Measurements from ENCODE around the gene SMPDL3A.
A peak's percentile ranks its signal among the peaks of the same experiment; 100 is the strongest.

The SMPDL3A gene

GRCh38 chr6:122808121-122808885 is 19.2 kb downstream of the SMPDL3A start:
- no peak for DNase-seq

GRCh38 chr6:122809001-122809400 is 19.9 kb downstream of the SMPDL3A start:
- no peak for DNase-seq

DNA sequence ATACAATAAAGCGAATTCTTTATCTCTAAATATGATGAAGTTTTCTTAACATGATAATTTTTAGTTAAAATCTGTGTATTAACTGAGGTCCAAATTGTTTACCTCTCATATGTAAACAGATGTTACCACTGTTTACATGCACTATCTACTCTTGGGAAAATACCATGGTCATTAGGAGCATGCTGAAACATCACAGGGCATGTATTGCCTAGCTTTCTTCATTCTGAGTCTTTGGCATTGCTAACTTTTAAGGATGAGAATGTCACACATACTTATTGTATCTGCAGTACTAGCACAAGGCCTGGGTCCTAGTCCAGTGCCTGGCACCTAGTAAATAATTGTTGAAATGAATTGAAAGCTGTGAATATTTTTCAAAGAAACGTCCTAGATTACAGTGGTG is 20.6 kb downstream of the SMPDL3A start:
- no peak for DNase-seq

GRCh38 chr6:122810189-122810588 is 21.1 kb downstream of the SMPDL3A start:
- DNase-seq: no peak

DNA sequence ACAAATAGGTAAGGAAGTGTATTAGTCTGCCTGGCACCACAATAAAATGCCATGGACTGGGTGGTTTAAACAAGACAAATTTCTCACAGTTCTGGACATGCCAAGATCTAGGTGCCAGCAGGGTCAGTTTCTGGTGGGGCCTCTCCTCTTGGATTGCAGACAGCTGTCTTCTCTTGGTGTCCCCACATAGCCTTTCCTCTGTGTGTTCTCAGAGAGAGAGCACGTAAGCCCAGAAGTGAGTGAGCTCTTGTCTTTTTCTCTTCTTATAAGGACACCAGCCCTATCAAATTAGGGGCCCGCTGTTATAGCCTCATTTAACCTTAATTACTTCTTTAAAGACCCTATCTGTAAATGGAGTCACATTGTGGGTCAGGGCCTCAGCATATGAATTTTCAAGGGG is 28.3 kb downstream of the SMPDL3A start:
- no peak for DNase-seq

DNA sequence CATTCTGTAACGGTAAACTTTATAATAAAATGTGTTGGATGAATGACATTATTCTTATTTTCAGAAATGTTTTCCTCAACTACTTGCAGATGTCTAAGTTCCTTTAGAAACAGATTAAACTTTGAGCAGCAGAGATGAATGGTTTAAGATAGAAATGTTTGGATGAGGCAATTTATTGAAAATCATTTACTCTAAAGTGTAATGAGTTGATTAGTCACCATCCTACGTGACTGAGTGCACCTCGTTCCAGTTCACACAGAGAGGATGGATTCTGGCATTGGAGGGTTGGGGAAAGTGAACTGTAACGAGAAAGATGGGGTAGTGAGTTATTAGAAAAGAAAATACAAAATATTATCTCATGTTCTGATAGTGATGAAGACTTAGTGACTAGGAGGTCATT is 28.7 kb downstream of the SMPDL3A start:
- no peak for DNase-seq

GRCh38 chr6:122818866-122819265 is 29.8 kb downstream of the SMPDL3A start:
- no peak for DNase-seq

DNA sequence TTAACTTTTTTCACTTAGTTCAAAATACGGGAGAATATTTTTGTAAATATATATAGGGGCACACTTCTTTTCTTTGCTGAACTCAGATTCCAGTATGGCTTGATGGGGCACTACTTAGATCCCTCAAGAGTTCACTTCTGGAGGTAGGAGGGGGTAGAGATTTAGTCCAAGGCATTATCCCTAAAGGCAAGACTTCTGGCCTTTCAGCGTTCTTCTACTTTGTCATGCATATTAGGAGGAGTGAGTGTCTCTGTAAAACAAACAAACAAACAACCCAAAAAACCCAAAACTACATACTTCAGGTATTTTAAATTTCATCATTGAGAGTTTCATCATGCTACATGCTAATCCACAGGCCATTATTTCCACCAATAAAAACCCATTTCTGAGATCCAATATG is 32.0 kb downstream of the SMPDL3A start:
- no peak for DNase-seq

DNA sequence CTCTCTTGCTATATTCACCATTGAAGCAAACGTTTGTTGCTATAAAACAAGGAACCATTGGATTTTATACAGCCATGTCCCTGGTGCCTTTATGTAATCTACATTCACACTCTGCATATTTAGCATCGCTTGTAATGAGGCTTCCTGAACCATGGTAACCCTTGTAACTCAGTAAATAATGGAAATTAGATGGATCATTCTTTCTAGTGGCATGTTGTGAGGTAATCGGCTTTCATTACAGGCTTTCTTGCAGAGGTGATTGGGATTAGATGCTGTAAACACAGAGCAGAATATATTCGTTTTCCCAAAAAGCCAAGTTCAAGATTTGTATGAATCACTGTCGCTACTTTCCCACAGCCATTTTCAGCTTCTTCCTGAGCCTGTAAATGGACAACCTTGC is 36.1 kb downstream of the SMPDL3A start:
- DNase-seq: no peak

GRCh38 chr6:122829456-122829855 is 40.4 kb downstream of the SMPDL3A start:
- DNase-seq: no peak

GRCh38 chr6:122831511-122831910 is 42.5 kb downstream of the SMPDL3A start:
- no peak for DNase-seq

GRCh38 chr6:122832459-122832858 is 43.4 kb downstream of the SMPDL3A start:
- DNase-seq: no peak

- no peak for DNase-seq
Observed at GRCh38 chr6:122833021-122833491, 44.0 kb downstream of the SMPDL3A start.

DNA sequence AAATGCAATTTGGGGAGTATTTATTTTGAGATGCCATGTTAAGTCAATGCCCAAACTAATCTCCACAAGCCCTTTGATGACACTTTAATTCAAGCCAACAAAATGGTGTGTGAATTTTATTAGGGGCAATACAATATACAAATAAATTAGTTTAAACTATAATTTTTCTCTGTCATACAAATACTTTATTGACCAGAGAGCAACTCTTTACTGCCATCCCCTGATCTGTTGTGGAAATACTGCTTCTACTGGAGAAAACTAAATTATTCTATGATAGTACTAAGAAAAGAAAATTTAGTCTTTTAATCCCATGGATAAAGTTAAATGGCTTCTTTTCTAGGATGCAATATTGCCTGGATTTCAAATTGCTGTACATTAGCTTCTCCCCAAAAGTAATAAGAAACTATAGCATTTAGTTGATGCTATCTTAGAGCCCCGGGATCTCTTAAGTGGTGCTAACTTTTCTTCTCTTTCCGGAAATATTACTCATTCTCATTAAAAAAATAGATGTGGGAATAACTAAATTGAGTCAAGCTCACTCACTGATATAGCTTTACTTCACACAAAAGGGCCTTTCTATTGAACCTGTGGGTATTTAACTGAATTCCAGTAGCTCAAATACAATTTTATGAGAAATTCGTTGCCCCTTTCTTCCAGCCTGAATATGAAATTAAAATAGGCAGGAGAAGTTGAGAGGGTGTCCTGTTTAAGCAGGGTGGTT is 49.2 kb downstream of the SMPDL3A start:
- no peak for DNase-seq

- DNase-seq: peak; percentile 15
Observed at GRCh38 chr6:122839472-122839871, 50.4 kb downstream of the SMPDL3A start.

GRCh38 chr6:122839906-122840305 is 50.8 kb downstream of the SMPDL3A start:
- no peak for DNase-seq

DNA sequence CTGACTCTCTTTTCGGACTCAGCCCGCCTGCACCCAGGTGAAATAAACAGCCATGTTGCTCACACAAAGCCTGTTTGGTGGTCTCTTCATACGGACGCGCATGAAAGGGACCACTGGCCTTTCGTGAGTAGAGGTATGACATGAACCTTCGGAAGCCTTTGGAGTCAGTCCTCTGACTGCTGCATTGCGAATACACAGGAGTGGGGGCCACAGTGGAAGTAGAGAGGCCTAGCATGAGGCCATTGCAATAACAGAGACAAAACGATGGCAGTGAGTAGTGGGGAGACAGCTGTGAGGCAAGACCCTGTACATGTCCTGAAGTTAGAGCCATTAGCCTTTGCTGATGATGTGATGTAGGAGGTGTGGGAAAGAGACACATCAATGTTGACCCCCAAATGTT is 56.4 kb downstream of the SMPDL3A start:
- no peak for DNase-seq

- DNase-seq: no peak
Observed at GRCh38 chr6:122845916-122846612, 57.0 kb downstream of the SMPDL3A start.

DNA sequence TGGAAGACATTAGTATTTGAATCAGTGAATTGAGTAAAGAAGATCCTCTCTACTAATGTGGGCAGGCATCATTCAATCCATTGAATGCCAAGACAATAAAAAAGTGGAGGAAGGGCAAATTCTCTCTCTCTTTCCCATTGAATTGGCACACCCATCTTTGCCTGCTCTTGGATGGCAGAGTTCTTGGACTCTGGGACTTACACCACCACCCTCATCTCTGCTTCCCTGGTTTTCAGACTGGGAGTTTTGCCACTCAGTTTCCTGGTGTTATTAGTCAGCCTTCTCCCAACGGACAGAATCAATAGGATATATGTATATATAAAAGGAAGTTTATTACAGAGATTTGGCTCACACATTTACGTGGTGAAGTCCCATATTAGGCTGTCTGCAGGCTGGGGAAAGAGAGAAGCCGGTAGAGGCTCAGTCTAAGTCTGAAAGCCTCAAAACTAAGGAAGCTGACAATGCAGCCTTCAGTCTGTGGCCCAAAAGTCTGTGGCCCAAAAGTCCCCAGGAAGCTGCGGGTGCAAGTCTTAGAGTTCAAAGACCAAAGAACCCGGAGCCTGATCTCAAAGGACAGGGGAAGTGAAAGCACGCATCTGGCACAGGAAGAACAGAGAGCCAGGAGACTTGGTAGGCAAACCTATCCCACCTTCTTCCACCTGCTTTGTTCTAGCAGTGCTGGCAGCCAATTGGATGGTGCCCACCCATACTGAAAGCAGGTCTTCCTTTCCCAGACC is 64.4 kb downstream of the SMPDL3A start:
- no peak for DNase-seq

All from effector CD8-positive, alpha-beta T cell (primary cell).